ENCODE data around the gene TJP3.

Gene TJP3

DNA sequence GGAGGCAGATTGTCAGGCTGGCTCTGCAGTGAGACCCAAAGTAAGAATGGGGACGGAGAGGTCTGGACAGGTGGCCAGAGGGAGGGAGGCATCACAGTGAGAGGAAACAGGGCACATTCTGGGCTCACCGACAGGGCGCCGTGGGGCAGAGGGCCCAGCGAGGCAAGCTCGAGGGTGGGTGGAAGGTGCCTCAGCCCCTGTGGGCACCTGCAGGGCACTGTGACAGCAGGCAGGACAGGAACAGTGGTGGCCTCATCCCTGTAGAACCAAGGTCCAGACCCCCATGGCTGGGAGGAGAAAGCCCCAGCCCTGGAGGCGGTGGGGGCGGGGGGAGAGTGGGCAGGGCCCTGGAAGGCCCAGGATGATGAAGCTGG, 35.6 kb upstream of the TJP3 start:
- no peak for TF ChIP-seq CTCF (conservative IDR thresholded peaks at IDR 0.05; ENCODE audit: control insufficient read depth, insufficient read depth, low read depth, low read length)
- no peak overlapping the region for H3K4me3 ChIP-seq (ENCODE audit: control insufficient read depth, low read depth, low read length)
- DNase-seq (ENCODE audit: low read depth): no peak

- TF ChIP-seq CTCF (conservative IDR thresholded peaks at IDR 0.05; ENCODE audit: control insufficient read depth, insufficient read depth, low read depth, low read length): no peak
- no peak for DNase-seq (ENCODE audit: low read depth)
- no peak overlapping the region for H3K4me3 ChIP-seq (ENCODE audit: control insufficient read depth, low read depth, low read length)
Observed at GRCh38 chr19:3672993-3673392, 35.2 kb upstream of the TJP3 start.

GRCh38 chr19:3673506-3674439, 34.4 kb upstream of the TJP3 start:
- no peak for TF ChIP-seq CTCF (conservative IDR thresholded peaks at IDR 0.05; ENCODE audit: control insufficient read depth, insufficient read depth, low read depth, low read length)
- DNase-seq (ENCODE audit: low read depth): no peak

GRCh38 chr19:3674784-3675543, 33.2 kb upstream of the TJP3 start:
- DNase-seq (ENCODE audit: low read depth): no peak
- no peak overlapping the region for H3K4me3 ChIP-seq (ENCODE audit: control insufficient read depth, low read depth, low read length)
- TF ChIP-seq CTCF (conservative IDR thresholded peaks at IDR 0.05; ENCODE audit: control insufficient read depth, insufficient read depth, low read depth, low read length): no peak

More at GRCh38 chr19:3673506-3674439, 34.4 kb upstream of the TJP3 start:
- no peak overlapping the region for H3K4me3 ChIP-seq (ENCODE audit: control insufficient read depth, low read depth, low read length)

DNA sequence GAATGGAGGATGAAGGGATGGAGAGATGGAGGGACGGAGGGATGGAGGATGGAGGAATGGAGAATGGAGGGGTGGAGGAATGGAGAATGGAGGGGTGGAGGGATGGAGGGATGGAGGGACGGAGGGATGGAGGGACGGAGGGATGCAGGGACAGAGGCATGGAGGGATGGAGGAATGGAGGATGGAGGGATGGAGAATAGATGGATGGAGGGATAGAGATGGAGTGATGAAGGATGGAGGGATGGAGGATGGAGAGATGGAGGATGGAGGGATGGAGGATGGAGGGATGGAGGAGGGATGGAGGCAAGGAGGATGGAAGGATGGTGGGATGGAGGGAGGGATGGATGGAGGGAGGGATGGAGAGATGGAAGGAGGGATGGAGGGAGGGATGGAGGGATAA, 30.0 kb upstream of the TJP3 start:
- DNase-seq (ENCODE audit: low read depth): no peak
- no peak for TF ChIP-seq CTCF (conservative IDR thresholded peaks at IDR 0.05; ENCODE audit: control insufficient read depth, insufficient read depth, low read depth, low read length)

DNA sequence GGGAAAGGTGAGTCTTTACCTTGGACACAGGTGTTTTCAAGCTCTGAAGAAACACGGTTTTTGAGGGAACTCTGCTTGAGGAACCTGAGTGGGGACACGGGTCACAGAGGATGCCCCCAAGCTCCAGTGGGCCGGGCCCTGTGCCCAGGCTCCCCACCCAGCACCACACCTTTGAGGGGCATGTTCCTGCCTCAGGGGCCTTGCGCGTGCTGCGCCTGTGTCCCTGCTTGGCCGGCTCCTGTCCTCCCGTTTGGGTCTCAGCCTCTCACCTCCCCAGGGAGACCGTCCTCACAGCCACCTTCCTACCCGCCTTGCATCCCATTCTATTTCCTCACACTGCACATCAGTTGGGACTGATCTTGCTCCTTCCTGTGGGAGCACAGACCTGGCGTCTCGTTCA, 29.0 kb upstream of the TJP3 start:
- TF ChIP-seq CTCF (conservative IDR thresholded peaks at IDR 0.05; ENCODE audit: control insufficient read depth, insufficient read depth, low read depth, low read length): no peak
- DNase-seq (ENCODE audit: low read depth): no peak

More for the DNA sequence above, 30.0 kb upstream of the TJP3 start:
- H3K4me3 ChIP-seq (ENCODE audit: control insufficient read depth, low read depth, low read length): no peak overlapping the region

More for the DNA sequence above, 29.0 kb upstream of the TJP3 start:
- H3K4me3 ChIP-seq (ENCODE audit: control insufficient read depth, low read depth, low read length): no peak overlapping the region
